ENCODE measurements around the gene AGPAT3.

AGPAT3 gene

DNA sequence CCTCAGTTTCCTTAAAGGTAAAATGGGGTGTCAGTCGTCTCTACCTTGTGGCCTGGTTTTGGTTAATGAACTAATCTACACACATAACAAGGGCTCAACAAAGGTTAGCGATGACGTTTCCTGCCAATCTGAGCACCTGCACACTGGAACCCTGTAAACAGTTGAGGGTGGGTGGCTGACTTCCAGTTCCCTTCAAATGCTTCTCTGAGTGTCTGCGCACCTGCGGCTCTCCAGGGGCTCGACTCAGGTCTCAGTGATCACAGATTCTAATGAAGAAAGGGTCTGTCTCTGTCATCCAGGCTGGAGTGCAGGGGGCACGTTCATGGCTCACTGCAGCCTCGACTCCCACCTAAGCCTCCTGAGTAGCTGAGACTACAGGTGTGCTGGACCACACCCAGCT lies 3.3 kb upstream of the AGPAT3 start:
- in situ Hi-C loops (cut with HindIII; ENCODE audit: low sequenced_read_pairs) = no loop called here

GRCh38 chr21:43864313-43864961 lies 586 bp upstream of the AGPAT3 start:
- in situ Hi-C loops (cut with HindIII; ENCODE audit: low sequenced_read_pairs) = no loop called here

DNA sequence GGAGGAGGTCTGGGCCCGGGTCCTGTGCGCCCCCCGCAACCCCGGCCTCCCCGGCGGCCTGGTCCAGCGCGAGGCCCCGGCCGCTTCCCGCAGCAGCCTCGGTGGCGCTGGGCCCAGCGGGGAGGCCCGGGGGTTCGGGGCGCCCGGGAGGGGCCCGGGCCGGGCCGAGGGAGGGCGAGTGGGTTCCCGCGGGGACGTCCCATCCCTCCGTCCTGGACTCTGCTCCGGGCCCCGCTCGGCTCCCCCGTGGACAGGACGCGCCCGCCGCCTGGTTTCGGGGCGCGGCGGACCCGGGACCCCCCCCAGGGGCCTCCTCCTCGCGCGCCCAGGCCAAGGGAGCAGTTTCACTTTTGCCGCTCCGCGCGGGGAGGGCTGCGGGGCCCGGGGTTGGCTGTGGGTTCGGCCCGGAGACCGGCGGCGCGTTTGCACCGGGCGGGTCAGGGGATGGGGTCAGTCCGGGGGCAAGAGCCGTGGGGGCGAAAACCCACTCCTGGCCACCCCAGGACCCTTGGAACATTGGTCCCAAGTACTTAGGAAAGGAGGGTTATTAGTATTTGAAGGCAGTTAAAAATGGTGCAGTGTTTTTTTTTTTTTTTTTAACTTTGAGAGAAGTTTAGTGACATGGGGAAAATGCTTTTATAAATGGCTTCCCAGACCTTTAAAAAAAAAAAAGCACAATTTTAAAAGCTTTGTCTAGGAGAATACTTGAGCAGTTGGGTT lies 677 bp downstream of the AGPAT3 start:
- in situ Hi-C loops (cut with HindIII; ENCODE audit: low sequenced_read_pairs) = no loop called here

DNA sequence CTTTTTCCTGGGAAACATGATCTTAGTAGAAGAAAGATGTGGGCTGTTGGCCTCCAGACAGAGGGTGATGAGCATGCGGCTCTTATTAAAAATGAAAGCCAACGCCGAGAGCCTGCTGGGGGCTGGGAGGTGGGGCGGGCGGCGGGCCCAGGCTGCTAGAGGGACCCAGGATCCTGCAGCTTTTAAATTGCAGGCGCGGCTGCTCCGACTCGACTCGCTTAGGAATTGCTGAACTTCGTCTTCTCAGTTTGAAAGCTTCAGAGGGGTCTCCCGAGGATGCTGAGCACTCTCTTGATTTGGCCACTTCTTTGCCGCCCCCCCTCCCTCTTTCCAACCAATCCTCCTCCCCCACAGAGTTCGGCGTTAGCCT lies 1.2 kb downstream of the AGPAT3 start:
- in situ Hi-C loops (cut with HindIII; ENCODE audit: low sequenced_read_pairs) = no loop called here

DNA sequence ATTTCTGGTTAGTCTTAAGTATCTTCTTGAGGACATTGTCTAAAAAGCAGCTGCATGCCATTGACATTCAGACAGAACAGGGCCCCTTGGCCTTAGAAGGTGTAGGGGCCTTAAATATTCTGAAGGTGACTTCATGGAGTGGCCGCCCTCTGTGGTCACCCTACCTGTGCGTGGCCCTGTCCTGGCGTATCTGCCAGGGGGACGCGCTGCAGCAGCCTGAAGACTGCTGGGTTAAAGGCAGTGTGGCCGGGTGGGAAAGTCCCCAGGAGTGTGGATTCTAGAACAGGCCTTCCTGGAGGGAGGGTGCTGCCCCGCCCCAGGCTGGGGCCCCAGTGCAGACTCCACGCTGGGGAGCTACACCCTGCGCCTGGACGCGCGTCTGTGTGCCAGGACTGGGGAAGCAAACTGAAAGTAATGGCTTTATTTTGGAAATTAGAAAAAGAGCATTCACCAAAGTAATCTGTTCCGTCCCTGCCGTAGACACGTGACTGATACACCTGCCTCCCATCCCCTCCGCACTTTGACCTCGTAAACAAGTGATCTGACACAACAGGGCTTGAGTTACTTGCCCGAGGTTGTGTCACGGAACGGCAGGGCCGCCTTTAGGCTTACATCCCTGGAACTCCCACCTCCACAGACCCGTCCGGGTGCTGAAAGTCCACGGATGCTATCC lies 1.8 kb downstream of the AGPAT3 start:
- in situ Hi-C loops (cut with HindIII; ENCODE audit: low sequenced_read_pairs) = no loop called here

DNA sequence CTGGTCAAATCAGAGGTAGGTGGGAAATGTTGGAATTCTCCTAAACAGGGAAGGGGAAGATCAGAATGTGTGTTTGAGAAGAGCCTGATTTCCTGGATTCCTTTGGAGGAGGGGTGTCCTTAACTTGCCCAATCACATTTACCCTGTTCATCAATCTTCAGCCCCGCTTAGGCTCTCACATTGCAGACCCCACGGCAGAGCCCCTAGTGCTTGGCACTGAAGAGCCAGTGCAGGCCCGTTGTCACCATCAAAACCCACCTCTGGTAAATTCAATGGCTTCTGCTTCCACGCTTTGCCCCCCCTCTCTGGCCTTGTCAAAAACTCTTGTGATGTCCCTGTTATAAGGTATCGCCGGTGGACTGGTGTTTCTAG lies 2.3 kb downstream of the AGPAT3 start:
- in situ Hi-C loops (cut with HindIII; ENCODE audit: low sequenced_read_pairs) = no loop called here

GRCh38 chr21:43867948-43868347 lies 2.9 kb downstream of the AGPAT3 start:
- in situ Hi-C loops (cut with HindIII; ENCODE audit: low sequenced_read_pairs) = no loop called here

DNA sequence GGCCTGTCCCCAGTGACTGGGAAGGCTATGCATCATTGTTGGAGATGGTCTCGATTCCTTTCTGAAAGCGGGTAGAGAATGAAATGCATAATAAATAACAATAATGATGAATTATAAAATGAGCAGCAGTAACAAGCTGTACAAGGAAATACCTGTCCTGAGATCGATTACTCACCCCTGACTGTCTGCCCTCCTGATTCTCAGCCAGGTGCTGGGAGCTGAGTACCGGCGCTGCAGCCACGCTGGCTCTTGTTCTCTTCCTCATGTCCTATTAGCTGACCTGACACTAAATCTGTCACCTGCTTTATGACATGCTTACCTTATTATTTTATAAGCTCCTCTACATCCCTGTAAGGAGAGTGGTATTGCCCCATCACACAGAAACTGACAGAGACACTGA lies 3.4 kb downstream of the AGPAT3 start:
- in situ Hi-C loops (cut with HindIII; ENCODE audit: low sequenced_read_pairs) = no loop called here

DNA sequence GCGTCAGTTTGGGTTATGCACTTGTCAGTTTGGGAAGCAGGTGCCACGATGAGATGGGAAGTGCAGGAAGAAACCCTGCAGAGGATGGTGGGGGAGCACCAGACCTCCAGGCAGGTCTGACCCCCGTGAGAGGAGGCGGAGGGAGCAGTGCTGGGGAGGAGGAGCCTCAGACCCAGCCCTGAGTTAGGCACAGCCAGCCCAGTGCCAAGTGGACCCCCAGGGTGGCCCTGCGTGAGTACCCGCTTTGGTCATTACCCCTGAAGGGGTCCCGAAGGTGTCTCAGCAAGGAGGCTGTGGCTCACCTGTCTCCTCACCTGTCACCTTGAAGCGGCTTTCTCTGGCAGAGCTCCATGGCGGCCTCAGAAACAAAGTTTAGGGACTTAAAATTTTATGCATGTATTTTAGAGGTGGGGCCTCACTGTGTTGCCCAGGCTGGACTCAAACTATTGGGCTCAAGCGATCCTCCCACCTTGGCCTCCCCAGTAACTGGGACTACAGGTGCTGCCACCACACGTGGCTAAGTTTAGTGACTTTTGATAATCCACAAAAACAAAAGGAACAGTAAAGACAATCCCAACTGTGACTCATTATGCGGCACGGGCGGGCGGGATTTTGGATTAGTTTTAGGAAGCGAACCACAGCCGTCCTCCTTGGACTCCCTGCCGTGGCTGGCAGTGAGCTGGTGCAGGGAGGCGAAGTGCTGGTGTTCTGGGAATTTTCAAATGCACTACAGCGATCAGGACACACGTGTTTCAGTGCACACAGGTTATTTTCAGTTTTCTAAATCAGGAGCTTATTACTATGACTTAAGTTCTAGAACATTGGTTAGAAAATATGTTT lies 4.7 kb downstream of the AGPAT3 start:
- in situ Hi-C loops (cut with HindIII; ENCODE audit: low sequenced_read_pairs) = loop anchor here (5.0 kb wide), 1 partner anchor 38 kb away; no protein-coding TSS in a partner anchor

DNA sequence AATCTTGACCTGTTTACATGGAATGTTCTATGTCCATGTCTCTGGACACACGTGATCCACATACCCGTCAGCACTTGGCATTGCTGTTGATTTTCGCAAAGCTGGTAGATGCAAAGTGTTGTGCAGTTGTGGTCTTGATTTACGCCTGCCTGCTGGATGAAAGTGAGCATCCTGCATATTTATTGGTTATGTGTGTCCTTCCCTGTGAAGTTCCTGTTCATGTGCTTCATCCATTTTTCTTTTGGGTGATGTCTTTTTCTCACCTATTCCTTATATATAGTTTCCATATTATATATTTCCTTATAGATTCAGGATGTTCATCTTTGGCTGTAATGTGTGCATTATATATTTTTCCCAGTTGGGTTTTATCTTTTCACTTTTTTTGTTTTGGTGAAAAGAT lies 6.5 kb downstream of the AGPAT3 start:
- in situ Hi-C loops (cut with HindIII; ENCODE audit: low sequenced_read_pairs) = loop anchor here (5.0 kb wide), 1 partner anchor 36 kb away; no protein-coding TSS in a partner anchor

DNA sequence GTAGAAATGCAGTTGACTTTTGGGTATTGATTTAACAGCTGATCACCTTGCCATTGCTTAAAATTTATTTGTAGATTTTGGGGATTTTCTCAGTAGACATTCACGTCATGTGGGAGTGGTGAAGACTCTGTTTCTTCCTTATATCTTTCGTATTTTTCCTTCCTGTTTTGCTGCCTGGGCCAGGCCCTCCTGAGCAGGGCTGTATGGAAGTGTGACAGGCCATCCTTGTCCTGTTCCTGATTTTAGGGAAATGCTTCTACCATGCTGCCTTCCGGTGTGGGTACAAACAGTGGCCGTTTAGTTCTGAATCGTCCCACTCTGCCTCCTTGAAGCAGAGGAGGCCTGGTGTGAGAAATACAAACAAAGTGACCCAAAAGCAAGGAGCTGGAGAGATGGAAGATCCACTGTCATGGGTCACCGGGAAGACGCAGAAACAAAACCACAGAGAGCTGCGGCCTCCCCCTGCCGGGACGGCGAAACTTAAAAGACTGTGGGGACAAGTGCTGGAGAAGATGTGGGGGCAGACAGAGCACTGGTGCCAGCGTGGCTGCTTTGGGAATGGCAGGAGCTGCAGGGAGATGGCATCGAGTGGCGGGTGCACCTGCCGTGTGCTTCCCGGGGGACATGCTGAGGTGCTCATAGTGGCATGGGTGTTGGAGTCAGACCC lies 7.6 kb downstream of the AGPAT3 start:
- in situ Hi-C loops (cut with HindIII; ENCODE audit: low sequenced_read_pairs) = loop anchor here (5.0 kb wide), 1 partner anchor 35 kb away; no protein-coding TSS in a partner anchor

DNA sequence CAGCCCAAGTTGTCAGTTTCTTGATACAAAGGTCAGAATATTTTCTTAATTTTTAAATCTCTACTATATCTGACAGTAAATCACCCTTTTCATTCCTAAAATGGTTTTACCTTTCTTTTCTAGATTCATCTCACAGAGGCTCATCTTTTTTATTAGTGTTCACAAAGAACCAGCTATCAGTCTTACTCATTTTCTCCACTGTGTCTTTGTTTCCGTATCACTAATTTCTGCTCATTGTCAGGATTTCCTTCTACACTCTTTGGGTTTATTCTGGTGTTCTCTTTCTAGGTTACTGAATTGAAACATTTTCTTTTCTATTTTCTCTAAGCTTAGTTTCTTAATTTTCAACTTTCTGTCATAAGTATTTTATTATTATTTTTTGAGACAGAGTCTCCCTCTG lies 8.7 kb downstream of the AGPAT3 start:
- in situ Hi-C loops (cut with HindIII; ENCODE audit: low sequenced_read_pairs) = loop anchor here (5.0 kb wide), 1 partner anchor 34 kb away; no protein-coding TSS in a partner anchor

GRCh38 chr21:43874085-43874805 lies 9.2 kb downstream of the AGPAT3 start:
- in situ Hi-C loops (cut with HindIII; ENCODE audit: low sequenced_read_pairs) = loop anchor here (5.0 kb wide), 1 partner anchor 33 kb away; no protein-coding TSS in a partner anchor

- in situ Hi-C loops (cut with HindIII; ENCODE audit: low sequenced_read_pairs) = no loop called here
These were observed 11.6 kb downstream of the AGPAT3 start for GRCh38 chr21:43876605-43877004.

- in situ Hi-C loops (cut with HindIII; ENCODE audit: low sequenced_read_pairs) = no loop called here
These were observed 13.0 kb downstream of the AGPAT3 start for GRCh38 chr21:43877936-43878575.

DNA sequence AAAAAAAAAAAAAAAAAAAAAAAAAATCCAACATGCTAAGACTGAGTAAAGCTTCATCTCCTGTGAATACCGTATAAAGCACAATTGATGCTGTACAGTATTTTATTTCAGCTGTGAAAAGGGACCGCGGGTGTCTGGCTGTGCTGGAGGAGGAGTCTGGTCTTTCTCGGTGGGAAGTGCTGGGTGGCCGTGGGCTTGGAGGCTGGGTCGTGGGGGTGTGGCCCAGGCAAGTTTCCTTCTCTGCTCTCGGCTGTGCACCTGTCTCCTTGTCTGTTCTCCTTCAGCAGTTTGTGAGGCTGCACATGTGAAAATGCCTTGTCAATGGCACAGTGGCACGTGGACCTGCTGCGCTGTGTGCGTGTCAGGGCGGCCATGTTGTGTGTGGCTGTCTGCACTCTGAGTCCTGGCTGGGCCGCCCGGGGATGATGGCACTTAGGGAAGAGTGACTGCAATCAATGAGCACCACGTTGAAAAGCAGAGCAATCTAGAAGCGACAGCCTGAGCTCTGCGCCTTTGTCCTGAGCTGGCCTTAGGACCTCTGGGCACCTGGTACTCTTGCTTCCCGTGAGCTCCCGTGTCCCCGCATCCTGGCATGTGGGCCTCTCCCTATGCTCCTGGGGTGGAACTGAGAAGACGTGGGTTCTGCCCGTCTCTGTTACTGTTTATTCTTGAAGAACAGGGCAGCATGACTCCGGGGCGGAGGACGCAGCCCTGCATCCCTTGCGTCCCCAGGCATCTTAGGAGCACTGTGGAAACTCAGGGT lies 14.5 kb downstream of the AGPAT3 start:
- in situ Hi-C loops (cut with HindIII; ENCODE audit: low sequenced_read_pairs) = no loop called here

GRCh38 chr21:43880111-43880985 lies 15.3 kb downstream of the AGPAT3 start:
- in situ Hi-C loops (cut with HindIII; ENCODE audit: low sequenced_read_pairs) = no loop called here

- in situ Hi-C loops (cut with HindIII; ENCODE audit: low sequenced_read_pairs) = no loop called here
These were observed 16.3 kb downstream of the AGPAT3 start for GRCh38 chr21:43881283-43881682.

Measured in endothelial cell of hepatic sinusoid (primary cell).